Stimulated activated CD8-positive, alpha-beta memory T cell treated with anti-CD3 and anti-CD28 coated beads, Interleukin-15, amount 100 ng/mL, for 24 hours (primary cell): Measurements from ENCODE around the gene FGF11.

Experiments
- DNase-seq: peaks from one replicate; pipeline ENCODE4 v3.0.0-alpha.2; 2020; ENCODE audit warnings: low read depth

The FGF11 gene

GRCh38 chr17:7431231-7431630 lies 8.1 kb upstream of the FGF11 start:
- no peak for DNase-seq

DNA sequence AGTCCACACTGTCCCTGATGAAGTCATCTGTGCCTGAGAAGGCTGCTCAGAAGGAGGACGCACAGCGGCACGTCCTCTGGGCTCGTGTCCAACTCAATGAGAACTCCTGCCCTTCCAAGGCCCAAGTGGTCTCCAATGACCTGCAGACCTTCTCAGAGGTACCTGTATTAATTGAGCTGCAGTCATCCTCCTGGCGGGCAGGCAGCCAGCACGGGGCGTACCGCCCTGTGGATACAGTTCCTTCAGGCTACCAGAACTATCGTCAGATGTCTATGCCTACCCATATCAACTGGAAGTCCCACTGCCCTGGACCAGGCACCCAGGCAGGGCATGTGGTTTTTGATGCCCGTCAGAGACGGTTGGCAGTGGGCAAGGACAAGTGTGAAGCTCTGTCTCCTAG lies 7.0 kb upstream of the FGF11 start:
- DNase-seq, result no peak

- peak; percentile 21 for DNase-seq
Observed at GRCh38 chr17:7435676-7436555, 3.4 kb upstream of the FGF11 start.

DNA sequence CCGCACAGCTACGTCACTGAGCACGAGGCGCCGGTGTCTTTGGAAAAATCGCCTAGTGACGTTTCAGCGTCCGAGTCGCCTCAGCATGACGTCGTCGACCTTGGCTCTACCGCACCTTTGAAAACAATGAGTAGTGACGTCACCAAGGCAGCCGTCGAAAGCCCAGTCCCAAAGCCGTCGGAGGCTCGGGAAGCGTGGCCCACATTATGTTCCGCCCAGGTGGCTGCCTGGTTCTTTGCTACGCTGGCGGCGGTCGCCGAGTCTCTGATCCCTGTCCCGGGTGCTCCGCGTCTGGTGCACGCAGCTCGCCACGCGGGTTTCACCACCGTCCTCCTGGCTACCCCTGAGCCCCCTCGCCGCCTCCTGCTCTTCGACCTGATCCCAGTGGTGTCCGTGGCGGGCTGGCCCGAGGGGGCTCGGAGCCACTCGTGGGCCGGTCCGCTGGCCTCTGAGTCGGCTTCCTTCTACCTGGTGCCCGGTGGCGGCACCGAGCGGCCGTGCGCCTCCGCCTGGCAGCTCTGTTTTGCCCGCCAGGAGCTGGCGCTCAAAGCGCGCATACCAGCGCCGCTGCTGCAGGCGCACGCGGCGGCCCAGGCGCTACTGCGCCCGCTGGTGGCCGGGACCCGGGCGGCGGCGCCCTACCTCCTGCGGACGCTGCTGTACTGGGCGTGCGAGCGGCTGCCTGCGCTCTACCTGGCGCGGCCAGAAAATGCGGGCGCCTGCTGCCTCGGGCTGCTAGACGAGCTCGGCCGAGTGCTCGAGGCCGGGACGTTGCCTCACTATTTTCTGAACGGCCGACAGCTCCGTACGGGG lies 2.5 kb upstream of the FGF11 start:
- peak; percentile 63 for DNase-seq

DNA sequence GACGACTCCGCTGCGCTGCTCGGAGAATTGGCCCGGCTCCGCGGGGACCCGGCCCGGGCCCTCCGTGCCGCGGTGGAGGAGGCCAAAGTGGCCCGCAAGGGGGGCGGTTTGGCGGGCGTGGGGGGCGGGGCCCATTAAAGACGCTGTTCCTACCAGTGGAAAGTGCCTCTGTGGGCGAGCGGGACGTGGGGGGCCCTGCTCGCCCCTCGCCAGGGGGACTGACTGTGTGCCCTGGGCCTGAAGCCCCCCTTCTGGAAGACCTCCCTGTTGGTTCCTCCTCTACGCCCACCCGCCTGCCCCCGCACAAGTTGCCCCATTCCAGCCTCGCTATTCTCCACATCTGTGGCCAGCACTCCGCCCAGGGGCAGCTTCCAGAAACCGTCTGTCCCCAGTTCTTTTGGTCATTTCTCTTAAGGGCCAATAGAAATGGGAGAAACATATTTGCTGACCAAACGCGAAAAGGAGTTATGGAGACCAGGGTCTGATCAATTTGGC lies 1.9 kb upstream of the FGF11 start:
- no peak for DNase-seq

GRCh38 chr17:7437950-7438614 lies 1.2 kb upstream of the FGF11 start:
- DNase-seq, result peak; percentile 21

- no peak for DNase-seq
Observed at GRCh38 chr17:7438656-7439460, 454 bp upstream of the FGF11 start.

DNA sequence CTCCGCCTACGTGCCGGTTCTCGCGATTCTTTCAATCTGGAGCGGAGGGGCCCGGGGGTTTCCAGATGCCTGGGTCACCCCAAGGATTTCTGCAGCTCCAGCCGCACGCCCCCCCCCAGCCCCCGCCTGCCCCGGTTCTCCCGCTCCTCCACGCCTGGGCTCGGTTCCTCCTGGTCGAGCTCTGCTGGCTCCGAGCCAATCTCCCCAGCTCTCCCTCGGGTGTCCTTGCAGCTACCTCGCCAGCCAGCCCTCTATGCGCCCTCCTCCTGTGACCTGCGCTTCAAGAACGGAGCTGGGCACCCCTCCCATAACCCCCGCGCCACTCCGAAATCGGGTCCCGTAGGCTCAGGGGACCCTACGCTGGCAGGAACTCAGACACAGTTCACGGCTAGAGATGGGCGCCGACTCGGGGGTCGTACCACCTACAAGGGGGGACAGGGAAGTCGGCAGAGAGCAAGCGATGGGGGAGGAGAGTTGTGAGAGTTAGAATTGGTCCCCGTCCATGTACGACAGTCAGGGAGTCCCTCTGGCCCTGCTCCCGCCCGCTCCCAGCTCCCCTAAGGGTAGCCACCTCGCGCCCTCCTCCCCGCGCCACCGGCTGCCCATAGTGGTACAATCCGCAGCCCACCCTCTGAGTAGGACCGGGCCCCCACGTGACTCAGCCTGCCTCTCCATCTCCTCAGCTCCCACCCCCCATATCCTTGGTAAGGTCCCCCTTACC lies 961 bp downstream of the FGF11 start:
- no peak for DNase-seq

GRCh38 chr17:7440834-7441195 lies 1.5 kb downstream of the FGF11 start:
- no peak for DNase-seq

- no peak for DNase-seq
Observed at GRCh38 chr17:7441266-7441665, 2.0 kb downstream of the FGF11 start.

DNA sequence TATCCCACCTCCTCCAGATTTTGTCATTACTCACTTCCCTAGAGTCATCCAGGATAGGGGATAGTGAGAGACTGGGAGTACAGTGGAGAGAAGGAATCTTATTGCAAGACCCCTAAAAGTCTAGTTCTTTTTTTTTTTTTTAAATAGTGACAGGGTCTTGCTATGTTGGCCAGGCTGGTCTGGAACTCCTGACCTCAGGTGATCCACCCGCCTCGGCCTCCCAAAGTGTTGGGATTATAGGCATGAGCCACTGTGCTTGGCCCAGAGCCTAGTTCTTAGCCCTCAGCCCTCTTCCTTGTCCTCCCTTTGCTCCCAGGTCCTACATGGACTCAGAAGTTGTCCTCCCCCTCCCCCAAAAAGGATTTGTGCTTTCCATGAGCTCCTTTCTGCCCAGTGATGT lies 2.8 kb downstream of the FGF11 start:
- DNase-seq, result no peak

- DNase-seq, result no peak
Observed at GRCh38 chr17:7443499-7444485, 4.5 kb downstream of the FGF11 start.

- no peak for DNase-seq
Observed at GRCh38 chr17:7444682-7445618, 5.6 kb downstream of the FGF11 start, which contains the start of gene CHRNB1. TSS of gene CHRNB1 (plus strand) at chr17:7445061. CDS start at chr17:7445128, 67 bp downstream.

- no peak for DNase-seq
Observed at GRCh38 chr17:7445619-7445968, 6.3 kb downstream of the FGF11 start.

DNA sequence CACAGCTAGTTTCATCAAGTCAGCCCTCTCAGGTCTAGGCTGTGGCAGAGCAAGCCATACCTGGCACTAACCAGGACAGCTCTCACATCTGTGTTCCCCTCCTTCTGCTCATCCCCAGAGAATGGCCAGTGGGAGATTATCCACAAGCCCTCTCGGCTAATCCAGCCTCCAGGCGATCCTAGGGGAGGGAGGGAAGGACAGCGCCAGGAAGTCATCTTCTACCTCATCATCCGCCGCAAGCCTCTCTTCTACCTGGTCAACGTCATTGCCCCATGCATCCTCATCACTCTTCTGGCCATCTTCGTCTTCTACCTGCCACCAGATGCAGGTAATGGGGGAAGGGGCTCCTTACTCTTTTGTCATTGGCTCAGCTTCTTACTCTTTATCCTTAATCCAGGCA lies 9.1 kb downstream of the FGF11 start:
- no peak for DNase-seq

GRCh38 chr17:7459961-7460545 lies 20.7 kb downstream of the FGF11 start:
- DNase-seq, result no peak

- DNase-seq, result no peak
Observed at GRCh38 chr17:7460850-7461660, 21.7 kb downstream of the FGF11 start.
